Measurements from ENCODE around the gene ITPR1. TPM values are rescaled to one million over a fixed set of nuclear protein-coding genes. Genes with fewer than 3 reads are reported as not detected.

Gene ITPR1
- total and polyA plus RNA-seq, 11 donors, result 8.9 to 55.8 (median 19.9) TPM

DNA sequence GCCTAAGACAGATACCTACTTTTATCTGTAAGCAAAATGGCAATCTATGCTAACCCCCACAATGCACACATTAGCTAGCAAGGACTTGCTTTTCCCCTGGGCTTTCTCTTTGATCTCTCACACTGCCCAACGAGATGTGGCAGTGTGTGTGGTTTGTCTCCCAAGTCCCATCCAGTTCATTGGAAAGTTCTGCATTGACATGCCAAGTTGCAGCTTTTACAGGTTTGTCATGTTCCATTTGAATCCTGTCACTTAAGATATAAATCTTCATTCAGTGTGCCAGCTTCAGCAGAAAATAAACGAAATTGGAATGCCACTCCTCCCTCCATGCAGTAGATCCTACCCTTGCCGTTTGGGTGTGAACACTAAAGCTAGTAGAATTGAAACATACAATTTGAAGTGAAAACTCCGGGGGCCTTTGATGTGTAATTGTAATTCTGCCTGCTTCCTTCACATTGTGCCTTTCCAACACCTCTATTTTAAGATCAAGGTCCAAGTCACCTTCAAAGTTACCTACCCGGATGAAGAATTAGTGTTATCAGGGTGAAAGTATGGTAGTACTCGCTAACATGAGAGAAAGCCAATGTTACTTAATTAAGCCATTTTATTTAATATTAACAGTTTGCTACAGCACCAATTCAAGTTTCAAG lies 355.2 kb downstream of the ITPR1 start:
- Histone ChIP-seq H3K27ac (peak overlapping the region in 1 of 12 donors; percentile 3), H3K36me3 (peaks cover 0 to 8% (median 0%) of the 10 kb centered on the region in 9 donors), H3K4me3 (no peak overlapping the region), H3K27me3 (no peaks in the 10 kb centered on the region), H3K9me3 (no peaks in the 10 kb centered on the region), H3K4me1 (peaks cover 0 to 57% (median 0%) of the 10 kb centered on the region in 12 donors)
- intact Hi-C loops (cut with DNase I), result no loop called here
- 60 to 67% (median 63%) methylated on average over 6 of the region's 6 CpGs for WGBS, 4 donors
- DNase-seq (no peak), ATAC-seq (no peak)
- TF ChIP-seq, protein P1, sequence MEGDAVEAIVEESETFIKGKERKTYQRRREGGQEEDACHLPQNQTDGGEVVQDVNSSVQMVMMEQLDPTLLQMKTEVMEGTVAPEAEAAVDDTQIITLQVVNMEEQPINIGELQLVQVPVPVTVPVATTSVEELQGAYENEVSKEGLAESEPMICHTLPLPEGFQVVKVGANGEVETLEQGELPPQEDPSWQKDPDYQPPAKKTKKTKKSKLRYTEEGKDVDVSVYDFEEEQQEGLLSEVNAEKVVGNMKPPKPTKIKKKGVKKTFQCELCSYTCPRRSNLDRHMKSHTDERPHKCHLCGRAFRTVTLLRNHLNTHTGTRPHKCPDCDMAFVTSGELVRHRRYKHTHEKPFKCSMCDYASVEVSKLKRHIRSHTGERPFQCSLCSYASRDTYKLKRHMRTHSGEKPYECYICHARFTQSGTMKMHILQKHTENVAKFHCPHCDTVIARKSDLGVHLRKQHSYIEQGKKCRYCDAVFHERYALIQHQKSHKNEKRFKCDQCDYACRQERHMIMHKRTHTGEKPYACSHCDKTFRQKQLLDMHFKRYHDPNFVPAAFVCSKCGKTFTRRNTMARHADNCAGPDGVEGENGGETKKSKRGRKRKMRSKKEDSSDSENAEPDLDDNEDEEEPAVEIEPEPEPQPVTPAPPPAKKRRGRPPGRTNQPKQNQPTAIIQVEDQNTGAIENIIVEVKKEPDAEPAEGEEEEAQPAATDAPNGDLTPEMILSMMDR (IDR thresholded peaks at IDR 0.05), result no peak
- no peak for TF ChIP-seq POLR2A (IDR thresholded peaks at IDR 0.05)

DNA sequence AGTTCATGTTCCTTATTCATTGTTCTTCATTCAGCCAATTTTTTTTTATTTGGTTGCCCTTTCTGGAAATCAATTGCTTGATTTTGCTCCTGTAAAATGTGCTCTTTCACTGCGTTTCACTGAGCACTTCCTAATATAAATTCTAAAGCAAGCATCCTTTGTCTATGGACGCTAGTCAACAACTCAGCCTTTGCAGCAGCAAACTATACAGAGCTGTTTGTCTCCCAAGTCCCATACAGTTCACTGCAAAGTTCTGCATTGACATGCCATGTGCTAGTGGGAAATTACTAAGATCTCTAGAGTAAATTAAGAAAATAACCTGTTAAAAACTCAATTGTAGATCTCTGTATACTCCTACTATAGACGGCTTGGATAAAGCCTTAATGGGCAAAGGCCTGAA lies 356.0 kb downstream of the ITPR1 start:
- intact Hi-C loops (cut with DNase I), result no loop called here
- H3K27ac ChIP-seq, result peak overlapping the region in 1 of 12 donors; percentile 72
- no peak overlapping the region for H3K4me3 ChIP-seq
- WGBS, 4 donors, result 80 to 83% (median 82%) methylated on average over 3 of the region's 3 CpGs
- ATAC-seq (no peak), DNase-seq (no peak)
- TF ChIP-seq POLR2A (IDR thresholded peaks at IDR 0.05), result no peak
- TF ChIP-seq, protein P1 (IDR thresholded peaks at IDR 0.05), result no peak
- peaks cover 0 to 65% (median 0%) of the 10 kb centered on the region in 12 donors for H3K4me1 ChIP-seq
- H3K9me3 ChIP-seq, result no peaks in the 10 kb centered on the region
- H3K27me3 ChIP-seq, result no peaks in the 10 kb centered on the region
- peaks cover 0 to 8% (median 0%) of the 10 kb centered on the region in 9 donors for H3K36me3 ChIP-seq

DNA sequence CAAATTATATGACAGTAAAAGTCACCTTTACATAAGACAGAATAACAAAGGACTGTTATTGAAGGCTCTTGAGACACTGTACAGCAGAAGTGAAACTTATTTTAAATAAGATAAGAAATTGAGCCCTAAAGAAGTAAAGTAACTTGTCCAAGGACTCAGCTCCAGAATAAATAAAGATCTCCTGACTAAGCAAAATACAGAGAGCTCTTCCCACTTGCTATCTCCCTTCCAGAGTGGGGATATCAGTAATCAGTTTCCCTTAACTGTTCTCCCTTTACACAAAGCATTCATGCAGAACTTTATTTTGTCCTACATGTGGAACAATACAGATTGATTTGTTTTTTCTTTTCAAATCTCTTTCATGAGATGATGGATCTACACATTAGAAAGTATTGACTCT lies 356.6 kb downstream of the ITPR1 start:
- Histone ChIP-seq H3K36me3 (peaks cover 0 to 8% (median 0%) of the 10 kb centered on the region in 9 donors), H3K4me1 (peaks cover 0 to 66% (median 0%) of the 10 kb centered on the region in 12 donors), H3K9me3 (no peaks in the 10 kb centered on the region), H3K27me3 (no peaks in the 10 kb centered on the region), H3K4me3 (no peak overlapping the region), H3K27ac (peak overlapping the region in 1 of 12 donors; percentile 72)
- DNase-seq, result no peak
- no peak for ATAC-seq
- intact Hi-C loops (cut with DNase I), result no loop called here
- TF ChIP-seq, protein P1 (IDR thresholded peaks at IDR 0.05), result no peak
- no peak for TF ChIP-seq POLR2A (IDR thresholded peaks at IDR 0.05)

DNA sequence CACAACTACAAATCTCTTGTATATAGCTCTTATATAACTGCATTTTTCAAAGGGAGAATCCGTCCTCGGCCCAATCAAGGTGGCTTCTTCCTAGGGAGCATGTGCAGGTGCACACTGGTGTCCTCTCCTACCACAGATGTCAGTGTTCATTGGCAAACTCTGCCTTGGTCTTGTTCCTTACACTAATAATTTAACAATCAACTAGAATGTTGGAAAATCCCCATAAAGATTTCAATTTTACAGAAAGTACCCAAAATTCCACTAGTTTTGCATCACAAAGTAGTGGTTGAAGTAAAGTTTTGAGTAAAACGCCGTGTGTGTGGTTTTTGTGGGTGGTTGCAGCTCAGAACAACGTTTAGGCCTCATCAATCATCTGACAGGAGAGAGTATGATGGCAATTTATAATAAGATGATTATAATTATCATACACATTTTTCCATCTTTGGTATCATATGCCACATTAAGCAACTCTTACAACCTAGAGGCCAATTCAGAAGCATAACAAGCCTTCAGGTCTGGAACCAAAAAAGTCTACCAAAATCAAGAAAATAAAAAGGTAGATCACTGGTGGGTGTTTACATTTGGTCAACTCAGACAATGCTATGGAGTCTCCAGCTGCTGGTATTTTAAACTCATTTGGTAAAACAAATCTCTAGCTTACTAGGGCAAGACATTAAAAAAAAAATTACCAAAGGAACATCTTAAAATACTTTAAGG lies 357.2 kb downstream of the ITPR1 start:
- peaks cover 0 to 8% (median 0%) of the 10 kb centered on the region in 9 donors for H3K36me3 ChIP-seq
- intact Hi-C loops (cut with DNase I), result no loop called here

More for the DNA sequence above, 357.2 kb downstream of the ITPR1 start:
- Histone ChIP-seq H3K27ac (peak overlapping the region in 1 of 12 donors; percentile 72), H3K27me3 (no peaks in the 10 kb centered on the region), H3K4me1 (peaks cover 0 to 64% (median 0%) of the 10 kb centered on the region in 12 donors), H3K9me3 (no peaks in the 10 kb centered on the region), H3K4me3 (no peak overlapping the region)
- ATAC-seq (no peak), DNase-seq (no peak)
- no peak for TF ChIP-seq POLR2A (IDR thresholded peaks at IDR 0.05)
- TF ChIP-seq, protein P1 (IDR thresholded peaks at IDR 0.05), result no peak
- WGBS, 4 donors, result 80 to 85% (median 83%) methylated on average over 5 of the region's 5 CpGs

Data from heart left ventricle (tissue), 16 donors.